H1 (cell line): ENCODE data around the gene HMCN2. TPM values are rescaled to one million over a fixed set of nuclear protein-coding genes. Genes with fewer than 3 reads are reported as not detected.

Source experiments
- CTCF ChIA-PET: fragments of 300-600 bp; sonication (Branson Sonifier 250); formaldehyde crosslinking; loops from one replicate; lab custom pipeline; 2021; ENCODE audit not compliant: partially characterized antibody; lab: Charles Lee
- POLR2A ChIA-PET: fragments of 300-600 bp; sonication (Branson Sonifier 250); formaldehyde crosslinking; loops from one replicate; lab custom pipeline; 2021; ENCODE audit warnings: inconsistent platforms; ENCODE audit not compliant: partially characterized antibody; lab: Charles Lee
- DNase-seq, 2 experiments: peaks; one replicate each; pipeline versions ENCODE4 v3.0.0 to v3.0.0-alpha.2; 2010 to 2022; ENCODE audit warnings: low spot score in 2 of 2, low read depth in 1 of 2, mixed read lengths in 1 of 2
- FAIRE-seq: peaks from 2 replicates; lab custom pipeline; 2011; peaks lifted over from hg19 to GRCh38; lab: Jason Lieb, UNC
- H2AFZ ChIP-seq: 2 replicates; pipeline ENCODE4 v1.8.1; 2012; ENCODE audit warnings: low read length, inconsistent platforms
- H2AK5ac ChIP-seq: 2 replicates; pipeline ENCODE4 v1.6.1; 2013; ENCODE audit warnings: low read depth, low read length
- H2BK120ac ChIP-seq: replicated peaks from 2 replicates; pipeline ENCODE3; 2013; ENCODE audit warnings: low read depth, low read length, inconsistent platforms
- H2BK12ac ChIP-seq: 2 replicates; pipeline ENCODE4 v1.6.1; 2013; ENCODE audit warnings: low read depth, low read length
- H2BK15ac ChIP-seq: 2 replicates; pipeline ENCODE4 v1.6.1; 2013; ENCODE audit warnings: low read length
- H2BK20ac ChIP-seq: 2 replicates; pipeline ENCODE4 v1.6.1; 2013; ENCODE audit warnings: low read length
- H2BK5ac ChIP-seq: 2 replicates; pipeline ENCODE4 v1.6.1; 2013; ENCODE audit warnings: low read depth, low read length
- H3K14ac ChIP-seq: 2 replicates; pipeline ENCODE4 v1.6.1; 2013; ENCODE audit warnings: inconsistent platforms; ENCODE audit not compliant: insufficient read length
- H3K18ac ChIP-seq: 2 replicates; pipeline ENCODE4 v1.6.1; 2013; ENCODE audit warnings: low read length; ENCODE audit errors: extremely low read depth
- H3K23ac ChIP-seq: 2 replicates; pipeline ENCODE4 v1.6.1; 2013; ENCODE audit warnings: inconsistent platforms; ENCODE audit not compliant: insufficient read length
- H3K23me2 ChIP-seq: 2 replicates; pipeline ENCODE4 v1.6.1; 2013; ENCODE audit warnings: low read depth, low read length
- H3K27ac ChIP-seq: 2 replicates; pipeline ENCODE4 v1.6.1; 2011; ENCODE audit warnings: low read depth, low read length, inconsistent platforms
- H3K27me3 ChIP-seq, 4 experiments: replicated peaks in 1 of 4; 1 replicate in 1 of 4; 2 replicates in 3 of 4; pipeline versions ENCODE4 v1.6.1 to v1.8.1; 2011 to 2013; ENCODE audit warnings: low read length in 3 of 4, mild to moderate bottlenecking in 3 of 4, inconsistent platforms in 2 of 4, mixed read lengths in 2 of 4, moderate library complexity in 1 of 4; ENCODE audit not compliant: control insufficient read depth in 3 of 4, insufficient read depth in 3 of 4; ENCODE audit errors: extremely low read depth in 1 of 4
- H3K36me3 ChIP-seq, 4 experiments: 2 replicates each; pipeline versions ENCODE4 v1.6.1 to v1.8.1; 2011 to 2013; ENCODE audit warnings: mild to moderate bottlenecking in 4 of 4, low read length in 3 of 4, moderate library complexity in 2 of 4, control low read depth in 1 of 4, inconsistent platforms in 1 of 4; ENCODE audit not compliant: insufficient read depth in 4 of 4, control insufficient read depth in 2 of 4
- H3K4ac ChIP-seq: replicated peaks from 2 replicates; pipeline ENCODE3; 2013; ENCODE audit warnings: low read length, low read depth, mixed read lengths, inconsistent platforms; ENCODE audit not compliant: insufficient read length
- H3K4me1 ChIP-seq, 4 experiments: replicated peaks in 1 of 4; 1 replicate in 1 of 4; 2 replicates in 3 of 4; pipeline versions ENCODE4 v1.6.1 to v1.8.1; 2011 to 2013; ENCODE audit warnings: low read length in 3 of 4, inconsistent platforms in 2 of 4, mixed read lengths in 1 of 4; ENCODE audit not compliant: insufficient read depth in 4 of 4, control insufficient read depth in 3 of 4
- H3K4me2 ChIP-seq, 2 experiments: 2 replicates each; pipeline versions ENCODE4 v1.6.1 to v1.8.1; 2011 to 2013; ENCODE audit warnings: low read depth in 2 of 2, low read length in 2 of 2, control low read depth in 1 of 2, inconsistent platforms in 1 of 2, mild to moderate bottlenecking in 1 of 2; ENCODE audit not compliant: insufficient read depth in 1 of 2
- H3K4me3 ChIP-seq, 4 experiments: fragments of 200-600, 300-600 bp in 1 of 4; sonication (generic), shearing (Covaris generic), sonication (Bioruptor Twin) in 1 of 4; 2 replicates each; pipeline versions ENCODE4 v1.5.1 to v1.8.1; 2011 to 2016; ENCODE audit warnings: low read length in 4 of 4, low read depth in 3 of 4, control low read depth in 2 of 4, inconsistent platforms in 2 of 4, mild to moderate bottlenecking in 2 of 4, mixed read lengths in 1 of 4, moderate library complexity in 1 of 4; ENCODE audit not compliant: insufficient read depth in 2 of 4; ENCODE audit errors: extremely low read depth in 1 of 4
- H3K56ac ChIP-seq: replicated peaks from 2 replicates; pipeline ENCODE3; 2013; ENCODE audit warnings: low read depth, mild to moderate bottlenecking, mixed read lengths, low read length, inconsistent platforms; ENCODE audit not compliant: insufficient read length
- H3K79me1 ChIP-seq: 2 replicates; pipeline ENCODE4 v1.6.1; 2013; ENCODE audit warnings: low read depth, low read length, control low read depth
- H3K79me2 ChIP-seq, 2 experiments: 2 replicates each; pipeline versions ENCODE4 v1.6.1 to v1.8.1; 2012 to 2013; ENCODE audit warnings: low read length in 2 of 2, mild to moderate bottlenecking in 2 of 2, inconsistent platforms in 1 of 2; ENCODE audit not compliant: insufficient read depth in 2 of 2, control insufficient read depth in 1 of 2
- H3K9ac ChIP-seq, 4 experiments: replicated peaks in 1 of 4; 1 replicate in 1 of 4; 2 replicates in 3 of 4; pipeline versions ENCODE4 v1.6.1 to v1.8.1; 2011 to 2013; ENCODE audit warnings: low read depth in 3 of 4, low read length in 3 of 4, control low read depth in 2 of 4, mild to moderate bottlenecking in 2 of 4, moderate library complexity in 2 of 4, inconsistent platforms in 1 of 4; ENCODE audit errors: extremely low read depth in 1 of 4
- H3K9me3 ChIP-seq, 2 experiments: 2 replicates each; pipeline versions ENCODE4 v1.6.1 to v1.8.1; 2012 to 2013; ENCODE audit warnings: mild to moderate bottlenecking in 2 of 2, moderate library complexity in 2 of 2, control low read depth in 1 of 2, inconsistent platforms in 1 of 2, low read depth in 1 of 2, low read length in 1 of 2, mixed read lengths in 1 of 2; ENCODE audit not compliant: insufficient read depth in 2 of 2
- H4K20me1 ChIP-seq, 2 experiments: replicated peaks in 1 of 2; 2 replicates each; pipeline versions ENCODE3 to v1.8.1; 2011 to 2013; ENCODE audit warnings: inconsistent platforms in 2 of 2, low read length in 2 of 2, mild to moderate bottlenecking in 1 of 2; ENCODE audit not compliant: insufficient read depth in 2 of 2, control insufficient read depth in 1 of 2
- H4K5ac ChIP-seq: 2 replicates; pipeline ENCODE4 v1.6.1; 2013; ENCODE audit warnings: low read length, low read depth, mixed read lengths, inconsistent platforms; ENCODE audit not compliant: insufficient read length
- H4K8ac ChIP-seq: 2 replicates; pipeline ENCODE4 v1.8.0; 2013; ENCODE audit warnings: mild to moderate bottlenecking, moderate library complexity, low read length, inconsistent platforms; ENCODE audit not compliant: insufficient read depth; ENCODE audit errors: extremely low read depth
- H4K91ac ChIP-seq: replicated peaks from 2 replicates; pipeline ENCODE3; 2013; ENCODE audit warnings: low read length, mixed read lengths, inconsistent platforms; ENCODE audit not compliant: insufficient read length
- CBX8 ChIP-seq: fragments of 300-800, 300-1000 bp; sonication (generic); IDR thresholded peaks from 2 replicates; pipeline ENCODE4 v1.7.1; 2016; ENCODE audit warnings: low read depth, low read length, borderline replicate concordance
- CTCF ChIP-seq, 3 experiments: IDR thresholded peaks; 1 replicate in 2 of 3; 2 replicates in 1 of 3; pipeline versions ENCODE4 v1.5.1 to v1.6.1; 2011; ENCODE audit warnings: low read length in 3 of 3, mild to moderate bottlenecking in 3 of 3, inconsistent platforms in 2 of 3, low read depth in 1 of 3, moderate library complexity in 1 of 3; ENCODE audit not compliant: insufficient read depth in 1 of 3; ENCODE audit errors: control extremely low read depth in 1 of 3
- FOSL1 ChIP-seq: IDR thresholded peaks from 2 replicates; pipeline ENCODE4 v1.6.1; 2011; ENCODE audit warnings: mild to moderate bottlenecking, low read depth, low read length, moderate library complexity; ENCODE audit not compliant: insufficient read depth
- GABPA ChIP-seq: IDR thresholded peaks from 2 replicates; pipeline ENCODE4 v1.6.1; 2011; ENCODE audit warnings: mild to moderate bottlenecking, low read length, moderate library complexity, borderline replicate concordance; ENCODE audit not compliant: insufficient read depth
- MAX ChIP-seq: IDR thresholded peaks from 2 replicates; pipeline ENCODE4 v1.6.1; 2012; ENCODE audit warnings: inconsistent platforms
- RAD21 ChIP-seq, 2 experiments: IDR thresholded peaks in 1 of 2; conservative IDR thresholded peaks in 1 of 2; 2 replicates each; pipeline ENCODE4 v1.6.1; 2011; ENCODE audit warnings: low read depth in 2 of 2, low read length in 2 of 2, improper control_type of control experiment in 1 of 2, inconsistent platforms in 1 of 2, mild to moderate bottlenecking in 1 of 2, moderate library complexity in 1 of 2
- TEAD4 ChIP-seq: IDR thresholded peaks from 2 replicates; pipeline ENCODE4 v1.6.1; 2012; ENCODE audit warnings: low read depth, low read length, inconsistent platforms, mixed read lengths
- WGBS, 2 experiments: shearing (Covaris generic) in 1 of 2; methylation state at CpG; one replicate each; pipeline versions ENCODE4 v1.1.6 to v1.1.7; 2013 to 2015; ENCODE audit warnings: low lambda C conversion rate in 2 of 2, mixed read lengths in 2 of 2, inconsistent platforms in 1 of 2, low coverage in 1 of 2, missing lambda C conversion rate in 1 of 2; ENCODE audit not compliant: insufficient replicate concordance in 2 of 2, insufficient coverage in 1 of 2, insufficient read length in 1 of 2; ENCODE audit errors: extremely low coverage in 1 of 2, missing lambda C conversion rate in 1 of 2; 5-methylcytosine and 5-hydroxymethylcytosine counted together
- polyA plus RNA-seq, 7 experiments: library from polyadenylated mRNA; depleted of rRNA in 3 of 7; stranded (reverse) in 5 of 7; unstranded in 2 of 7; fragments of >200 nt in 5 of 7; fragments of 200-250 nt in 2 of 7; gene quantifications; 1 replicate in 5 of 7; 2 replicates in 1 of 7; 4 replicates in 1 of 7; pipeline versions ENCODE4 v1.2.1 to v1.2.3, GENCODE V29; 2011 to 2013; ENCODE audit warnings: missing spikeins in 2 of 7, mixed read lengths in 2 of 7
- total RNA-seq: library from RNA; stranded (reverse); fragmentation: NEBNext Ultra II Directional; extraction: Animal tissue kit (Norgen Biotek cat#: 25700); gene quantifications from 2 replicates; pipeline ENCODE4 v1.2.1, GENCODE V29; 2021

The HMCN2 gene
- total and polyA plus RNA-seq, 2 of the 8 experiments (the other 6 are each of a cell fraction or from before 2014, with no cell fraction given): 5.0 to 9.1 TPM

- no peak overlapping the region for H2BK120ac ChIP-seq
- H3K79me1 ChIP-seq: no peaks in the 10 kb centered on the region
- no peak overlapping the region for H3K23ac ChIP-seq
- no peaks in the 10 kb centered on the region for H3K23me2 ChIP-seq
- DNase-seq (peak; percentile 19 to 83), FAIRE-seq (peak; percentile 19)
- no peak overlapping the region for H2BK15ac ChIP-seq
- H3K4ac ChIP-seq: no peak overlapping the region
- peak overlapping the region; percentile 78; the same call in 1 of the 2 replicates for H2BK5ac ChIP-seq
- no peak overlapping the region for H3K27ac ChIP-seq
- H2AK5ac ChIP-seq: no peak overlapping the region
- WGBS, 2 experiments: 77% methylated on average over 16 of the region's 16 CpGs; no CpG with 5 or more reads in 1 of the 2 experiments
- H4K91ac ChIP-seq: no peak overlapping the region
- H3K4me2 ChIP-seq: no peak overlapping the region
- ChIA-PET CTCF (interaction anchor here (0.6 to 13.0 kb wide), 12 partner anchors 9 to 200 kb away, joined by 3 to 136 read pairs (median 4); no protein-coding TSS in a partner anchor), POLR2A (interaction anchor here (0.7 kb wide), 1 partner anchor 202 kb away, joined by 3 read pairs; no protein-coding TSS in a partner anchor)
- H3K79me2 ChIP-seq: no peaks in the 10 kb centered on the region
- H2BK20ac ChIP-seq: no peak overlapping the region
- no peak overlapping the region for H4K8ac ChIP-seq
- H4K5ac ChIP-seq: no peak overlapping the region
- H3K4me1 ChIP-seq: peaks cover 0 to 2% (median 0%) of the 10 kb centered on the region in 4 experiments; a peak in 2 of 7 replicates
- H2BK12ac ChIP-seq: peak overlapping the region; percentile 17; the same call in 1 of the 2 replicates
- H3K18ac ChIP-seq: no peak overlapping the region
- H4K20me1 ChIP-seq: peaks cover 2 to 3% of the 10 kb centered on the region in 2 experiments
- no peak overlapping the region for H3K56ac ChIP-seq
- peaks cover 0 to 22% (median 3%) of the 10 kb centered on the region in 4 experiments; a peak in 4 of 8 replicates for H3K36me3 ChIP-seq
- H3K27me3 ChIP-seq: no peaks in the 10 kb centered on the region
- H3K4me3 ChIP-seq: no peak overlapping the region
- no peak overlapping the region for H3K9ac ChIP-seq
- TF ChIP-seq MAX: peak; percentile 63; the same call in 1 of the 2 replicates
- TF ChIP-seq RAD21 (IDR thresholded peaks at IDR 0.05 in 1 of 2, conservative IDR thresholded peaks at IDR 0.05 in 1 of 2; ENCODE audit: low read depth in 2 of 2, low read length in 2 of 2): peak; percentile 81 to 85
- TF ChIP-seq CTCF (IDR thresholded peaks at IDR 0.05; ENCODE audit: control extremely low read depth in 1 of 3, insufficient read depth in 1 of 3, low read depth in 1 of 3, low read length in 3 of 3): peak in 2 of 3 experiments; percentile 82 to 88; a peak in 3 of 4 replicates
- no peak for TF ChIP-seq FOSL1
- TF ChIP-seq TEAD4: peak; percentile 72; the same call in 1 of the 2 replicates
- TF ChIP-seq GABPA: peak; percentile 60; the same call in 1 of the 2 replicates
- no peak for TF ChIP-seq CBX8
- no peak overlapping the region for H3K14ac ChIP-seq
- H2AFZ ChIP-seq: no peak overlapping the region
- no peaks in the 10 kb centered on the region for H3K9me3 ChIP-seq
These were observed 215.1 kb downstream of the HMCN2 start for GRCh38 chr9:130480673-130481072.
